G401.6 (cell line): ENCODE data around the gene SNX32.

Experiments
- FAIRE-seq: peaks from 2 replicates; lab custom pipeline; 2012; peaks lifted over from hg19 to GRCh38; lab: Jason Lieb, UNC

SNX32 gene

DNA sequence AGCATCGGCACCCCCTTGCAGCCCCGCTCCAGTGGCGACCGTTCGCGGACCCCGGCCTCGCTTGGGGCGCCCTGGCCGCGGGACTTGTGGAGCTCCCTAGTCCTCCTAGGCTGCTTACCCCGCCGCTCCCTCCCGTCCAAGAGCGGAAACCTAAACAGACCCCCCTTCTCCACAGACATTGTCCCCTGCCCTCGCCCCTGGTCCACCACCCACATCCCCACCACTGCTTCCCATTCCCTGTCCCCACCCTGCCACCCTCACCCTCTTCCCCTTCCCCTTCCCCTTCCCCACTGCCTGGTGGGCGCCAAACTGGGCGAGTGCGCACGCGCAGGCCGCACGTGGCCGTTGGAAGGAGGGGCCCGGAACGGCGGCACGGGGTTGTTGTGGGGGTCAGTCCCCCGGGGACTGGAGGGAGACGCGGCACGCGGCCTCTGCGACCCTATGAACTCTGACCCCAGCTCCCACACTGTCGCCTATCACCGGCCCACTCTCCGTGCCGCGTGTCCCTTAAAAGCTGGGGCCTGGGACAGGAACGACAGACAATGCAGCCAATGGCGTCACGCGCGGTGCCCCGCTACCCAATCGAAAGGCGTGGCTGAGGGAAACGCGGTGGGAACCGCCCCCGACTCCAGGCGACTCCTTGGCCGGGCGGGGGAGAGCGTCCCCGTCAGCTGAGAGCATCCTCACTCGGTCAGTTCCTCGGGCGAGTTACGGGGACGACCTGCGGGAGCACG lies at the start of gene SNX32:
SNX32 (plus strand) TSS at position 667 of the 734 bp plus-strand sequence. CDS start 103 bp downstream, outside the sequence.
- FAIRE-seq = no peak

DNA sequence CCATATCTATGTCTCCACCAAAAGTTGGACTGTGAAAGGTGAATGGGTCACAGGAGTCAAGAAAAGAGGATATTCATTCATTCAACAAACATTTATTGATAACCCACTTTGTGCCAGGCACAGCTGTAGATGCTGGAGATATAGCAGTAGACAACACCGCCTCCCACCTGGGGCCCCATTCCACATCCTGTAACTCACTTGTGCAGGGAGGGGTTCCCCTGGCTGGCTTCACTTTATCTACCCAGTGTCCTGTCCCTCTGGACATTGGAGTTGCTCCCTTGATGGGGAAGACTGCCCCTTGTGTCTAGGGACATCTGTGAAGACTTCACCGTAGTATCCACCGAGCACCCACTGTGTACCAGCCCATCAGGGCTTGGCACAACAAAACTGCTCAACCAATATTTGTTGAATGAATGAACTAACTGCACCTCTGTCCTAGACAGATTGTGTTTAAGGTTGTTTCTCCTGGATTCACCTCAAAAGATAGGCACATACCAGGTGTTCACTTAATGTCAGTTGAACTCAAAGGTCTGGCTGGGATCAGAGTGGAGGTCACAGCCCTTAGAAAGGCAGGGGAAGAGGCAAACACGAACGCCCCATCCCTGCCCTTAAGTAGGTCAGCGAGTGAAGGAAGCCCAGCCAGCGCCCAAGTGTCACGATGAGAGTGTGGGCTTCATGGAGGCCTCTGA lies 48.3 kb upstream of the SNX32 start:
- FAIRE-seq = no peak

DNA sequence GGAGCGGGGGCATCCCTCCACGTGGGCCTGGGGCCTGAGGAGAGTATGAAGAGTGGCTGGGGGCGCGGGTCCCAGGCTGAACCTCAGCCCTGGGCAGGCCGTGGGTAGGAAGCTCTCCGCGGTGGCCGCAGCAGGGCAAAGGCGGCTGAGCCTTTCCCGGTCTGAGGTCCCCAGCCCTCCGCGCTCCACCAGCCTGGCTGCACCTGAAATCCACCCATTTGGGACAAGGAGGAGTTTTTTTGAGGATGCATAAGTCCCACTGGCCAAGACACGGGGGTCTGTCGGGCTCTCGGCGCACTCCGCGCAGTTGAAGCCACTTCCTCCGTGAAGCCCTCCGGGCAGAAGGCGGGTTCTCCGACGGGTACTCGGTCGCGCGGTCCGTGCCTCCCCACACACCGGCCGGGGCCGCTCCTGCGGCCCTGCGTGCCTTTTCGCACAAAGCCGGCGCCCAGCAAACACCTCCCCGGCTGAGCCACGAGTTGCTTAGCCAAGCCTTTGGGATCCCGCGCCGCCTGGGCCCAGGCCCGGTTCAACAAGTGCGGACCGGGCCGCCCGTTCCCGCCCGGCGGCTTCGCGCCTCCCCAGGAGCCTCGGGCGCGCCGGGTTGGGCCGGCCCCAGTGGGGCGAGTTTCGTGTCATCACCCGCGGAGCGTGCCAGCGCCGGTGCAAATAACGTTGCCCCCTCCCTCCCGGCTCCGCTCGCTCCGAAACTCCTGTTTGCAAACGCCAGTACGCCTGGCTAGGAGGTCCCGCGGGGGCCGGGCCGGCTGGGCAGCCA lies 47.6 kb upstream of the SNX32 start:
- FAIRE-seq = no peak

DNA sequence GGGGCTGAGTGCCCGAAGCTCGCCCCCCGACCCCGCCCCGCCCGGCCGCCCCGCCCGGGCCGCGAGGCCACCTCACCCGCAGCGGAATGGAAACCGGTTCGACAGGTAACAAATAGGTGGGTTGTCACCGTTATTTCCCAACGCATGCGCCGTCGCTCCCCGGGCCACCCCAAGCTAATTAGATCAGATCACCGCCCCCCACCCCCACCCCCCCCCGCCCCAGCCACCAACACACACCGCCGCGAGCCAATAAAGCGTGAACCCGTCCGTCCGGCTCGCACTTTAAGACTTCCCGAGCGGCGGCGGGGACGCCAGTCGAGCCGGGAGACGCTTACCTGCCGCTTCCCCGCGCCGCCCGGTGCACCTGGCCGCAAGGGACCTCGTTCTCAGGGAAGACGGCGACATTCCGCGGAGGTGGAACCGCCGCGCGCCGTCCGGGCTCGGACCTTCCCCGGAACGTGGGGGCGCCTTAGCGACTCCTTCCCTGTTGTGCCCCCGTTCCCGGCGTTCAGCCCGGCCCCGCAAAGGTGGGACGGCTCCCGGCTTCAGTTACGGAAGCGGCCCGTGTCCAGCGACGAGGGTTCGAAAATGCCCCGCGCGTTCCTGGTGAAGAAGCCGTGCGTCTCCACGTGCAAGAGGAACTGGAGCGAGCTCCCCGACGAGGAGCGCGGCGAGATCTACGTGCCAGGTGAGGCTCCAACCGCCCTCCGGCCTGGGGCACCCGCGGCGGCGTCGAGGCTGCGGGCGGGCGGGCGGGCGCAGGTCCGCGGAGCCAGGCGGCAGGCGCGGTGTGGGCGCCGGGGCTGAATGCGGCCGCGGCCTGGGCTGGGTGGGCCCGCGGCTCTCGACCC lies 46.8 kb upstream of the SNX32 start, which contains the start of gene OVOL1:
OVOL1 (plus strand) TSS at position 278 of the 851 bp plus-strand sequence; CDS start at position 589, 311 bp downstream.
- FAIRE-seq = no peak

DNA sequence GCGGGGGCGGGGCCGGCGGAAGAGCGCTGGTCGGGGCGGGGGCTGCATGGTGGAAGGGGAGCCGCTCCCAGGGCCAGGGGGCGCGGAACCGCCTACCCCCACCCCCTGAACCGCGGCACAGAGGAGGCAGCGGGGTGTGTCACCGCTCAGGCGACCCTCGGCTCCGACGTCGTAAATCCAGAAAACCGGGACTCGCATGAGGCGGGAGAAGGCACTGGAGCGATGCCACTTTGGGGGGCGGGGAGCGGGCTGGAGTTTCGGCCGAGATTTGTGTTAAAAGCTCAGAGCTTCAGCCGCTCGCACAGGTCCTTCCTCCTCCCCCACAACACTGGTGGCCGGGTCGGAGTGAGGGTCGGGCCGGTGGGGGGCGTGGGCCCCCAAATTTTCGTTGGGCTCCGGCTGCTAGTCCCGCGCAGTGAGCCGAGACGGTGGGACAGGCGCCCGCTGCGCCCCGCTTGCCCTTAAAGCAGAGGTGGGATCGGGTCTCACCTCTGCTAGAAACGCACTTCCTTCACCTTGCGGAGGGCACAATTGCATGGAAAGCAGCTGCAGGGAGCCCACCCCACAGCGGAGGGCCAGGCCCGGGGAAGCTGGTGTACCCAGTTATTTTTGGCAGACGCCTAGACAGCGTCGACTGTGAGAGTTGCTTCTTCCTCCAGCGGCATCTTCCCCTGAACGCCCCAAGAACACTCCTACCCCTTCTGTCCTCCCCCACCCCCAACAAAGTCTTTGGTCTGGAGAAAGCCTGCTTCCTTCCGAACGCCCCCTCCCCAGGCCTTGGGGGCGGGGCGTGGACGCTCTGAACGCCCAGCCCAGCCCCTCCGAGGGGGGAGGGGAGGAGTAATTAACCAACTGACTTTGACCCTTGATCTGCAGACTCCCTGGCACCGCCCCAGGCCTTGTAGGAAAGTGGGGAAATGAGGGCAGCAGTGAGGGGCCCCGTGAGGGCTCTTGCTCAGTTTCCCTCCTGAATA lies 45.8 kb upstream of the SNX32 start:
- FAIRE-seq = no peak

DNA sequence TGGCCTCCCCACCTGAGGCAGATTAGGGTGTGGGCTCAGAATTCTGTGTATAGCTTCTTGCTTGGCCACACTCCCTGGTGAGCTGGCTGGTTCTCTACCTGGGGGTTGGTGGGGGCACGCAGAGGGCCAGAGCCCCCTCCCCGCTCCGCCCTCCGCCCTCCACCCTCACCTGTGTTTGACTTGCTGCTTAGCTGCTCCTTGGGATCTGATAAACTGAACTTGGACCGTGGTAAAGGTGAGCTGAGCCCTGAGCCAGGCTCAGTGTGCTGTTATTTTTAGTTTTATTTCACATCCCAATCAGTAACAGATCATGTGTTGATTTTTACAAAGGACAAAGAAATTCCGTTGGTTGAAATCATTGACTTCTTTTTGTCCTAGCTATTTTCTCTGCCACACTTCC lies 44.9 kb upstream of the SNX32 start:
- no peak for FAIRE-seq

DNA sequence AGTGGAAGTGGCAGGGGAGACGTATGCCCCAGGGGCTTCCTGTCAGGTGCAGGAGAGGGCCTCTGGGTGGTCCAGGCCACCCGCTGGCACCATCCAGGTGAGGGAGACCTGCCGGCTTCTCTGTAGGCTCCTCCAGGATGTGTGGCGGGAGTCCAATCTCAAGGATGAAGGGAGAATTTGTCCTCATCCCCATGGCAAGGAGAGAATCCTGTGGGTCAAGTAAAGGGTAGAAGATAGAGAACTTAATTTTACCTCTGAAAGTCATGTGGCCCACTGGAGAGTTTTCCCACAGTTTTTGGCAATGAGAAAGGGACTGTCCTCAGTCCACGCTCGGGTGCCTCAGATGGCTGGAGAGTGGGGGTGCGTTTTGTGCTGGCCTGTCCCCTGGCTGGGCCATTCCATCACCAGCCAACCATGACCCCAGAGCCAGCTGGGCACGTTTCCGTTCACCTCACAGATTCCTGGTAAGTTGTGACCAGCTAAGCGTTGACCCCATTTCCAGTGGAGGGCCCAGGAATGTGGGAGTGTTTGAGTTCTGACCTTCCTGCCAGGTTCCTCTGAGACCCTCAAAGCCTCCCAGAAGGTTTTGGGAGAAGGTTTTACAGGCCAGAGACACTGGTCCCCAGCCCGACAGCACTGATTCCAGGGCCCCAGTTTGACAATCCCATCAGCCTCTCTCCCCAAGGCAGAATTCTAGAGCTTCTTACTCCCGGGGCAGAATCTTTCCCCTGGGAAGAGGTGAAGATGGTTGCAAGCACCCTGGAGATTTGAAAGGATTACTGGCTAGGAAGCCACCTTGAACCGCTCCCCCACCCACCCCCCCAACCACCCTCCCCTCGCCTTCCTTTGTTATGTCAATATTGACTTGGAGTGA lies 44.3 kb upstream of the SNX32 start:
- no peak for FAIRE-seq

DNA sequence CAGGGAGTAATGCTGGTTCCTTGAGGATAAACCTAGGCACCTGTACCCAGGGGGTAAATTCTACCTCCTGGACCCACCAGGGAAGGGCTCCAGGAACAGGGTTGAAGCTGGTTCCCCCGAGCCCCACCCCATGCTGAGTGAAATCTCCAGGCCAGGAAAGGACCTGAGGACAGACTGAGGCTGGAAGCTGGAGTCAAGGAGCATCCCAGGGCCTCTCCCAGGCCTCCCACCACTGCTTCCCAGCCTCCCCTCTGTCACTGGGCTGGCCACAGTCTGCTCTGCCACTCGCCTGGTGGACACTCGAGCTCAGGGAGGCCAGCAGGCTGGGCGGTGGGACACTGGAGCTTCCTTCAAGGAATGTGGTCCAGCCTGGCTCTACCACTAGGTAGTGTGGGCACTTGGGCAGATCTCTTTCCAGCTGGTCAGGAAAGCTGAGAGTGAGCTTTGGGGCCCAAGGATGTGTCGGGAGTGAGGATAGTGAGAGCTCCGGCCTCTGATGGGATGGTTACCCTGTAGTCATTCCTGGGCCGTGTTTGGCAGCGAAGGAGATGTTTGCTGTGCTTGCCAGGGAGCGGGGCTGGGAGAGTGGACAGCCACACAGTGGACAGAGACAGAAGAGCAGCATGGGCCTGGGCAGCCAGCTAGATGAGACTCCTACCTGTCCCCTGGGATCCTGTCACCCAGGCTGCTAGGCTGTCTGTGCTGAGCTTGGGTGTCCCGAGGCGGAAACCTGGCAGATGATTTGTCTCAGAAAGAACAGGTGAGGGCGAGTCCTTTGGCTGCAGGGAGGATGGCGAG lies 43.5 kb upstream of the SNX32 start:
- no peak for FAIRE-seq

DNA sequence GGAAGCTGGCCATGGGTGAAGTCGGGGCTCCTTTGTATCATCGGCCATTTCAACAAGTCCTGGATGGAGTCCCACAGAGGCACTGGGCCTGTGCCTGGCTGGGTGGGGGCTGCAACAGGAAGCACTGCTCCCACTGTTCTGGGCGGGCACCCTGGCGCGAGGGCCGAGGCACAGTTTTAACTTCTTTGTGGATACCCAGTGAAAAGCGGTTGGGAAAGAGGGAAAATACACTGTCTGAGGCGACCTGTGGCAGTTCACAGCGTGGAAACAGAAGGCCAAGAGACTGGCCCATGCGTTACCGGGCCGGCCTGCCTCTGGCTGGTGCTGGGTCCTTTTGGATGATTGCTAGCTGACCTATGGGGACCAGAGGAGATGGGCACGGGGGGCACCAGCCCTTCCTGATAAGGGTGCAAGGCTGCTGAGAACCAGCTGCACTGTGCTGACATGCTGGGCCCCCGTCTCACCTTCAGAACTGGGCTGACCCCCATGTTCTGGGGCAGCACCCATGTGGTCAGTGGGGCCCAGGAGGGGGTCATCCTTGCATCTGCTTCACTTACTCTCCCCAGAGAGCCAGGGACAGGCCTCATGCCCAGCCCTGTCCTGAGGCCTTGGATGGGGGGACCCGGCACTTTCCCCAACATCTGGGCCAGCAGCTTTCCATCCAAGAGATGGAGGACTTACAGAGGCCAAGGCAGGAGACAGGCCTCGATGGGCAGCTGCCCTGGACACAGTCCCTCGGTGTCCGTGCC lies 42.7 kb upstream of the SNX32 start:
- FAIRE-seq = no peak

DNA sequence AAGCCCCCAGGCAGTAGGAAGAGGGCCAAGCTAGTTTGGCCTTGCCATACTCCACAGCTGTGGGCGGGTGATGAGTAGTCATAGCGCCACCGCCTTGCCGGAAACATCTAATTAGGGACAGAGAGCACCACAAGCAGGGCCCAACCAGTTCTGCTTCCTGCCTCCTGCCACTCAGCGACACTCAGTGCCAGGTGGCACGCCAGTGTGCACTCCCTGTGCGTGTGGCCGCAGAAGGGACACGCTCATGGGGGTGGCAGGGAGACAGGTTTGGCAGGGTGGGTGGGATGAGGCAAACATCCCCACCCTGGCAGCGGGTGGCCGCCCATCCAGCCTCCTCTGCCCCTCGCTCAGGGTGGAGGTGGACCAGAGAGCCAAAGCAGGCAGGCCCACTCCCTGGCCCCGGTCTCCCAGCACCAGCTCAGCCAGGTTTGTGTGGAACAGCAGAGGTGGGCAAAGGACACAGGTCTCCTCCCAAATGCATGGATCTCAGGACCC lies 42.0 kb upstream of the SNX32 start:
- FAIRE-seq = no peak

DNA sequence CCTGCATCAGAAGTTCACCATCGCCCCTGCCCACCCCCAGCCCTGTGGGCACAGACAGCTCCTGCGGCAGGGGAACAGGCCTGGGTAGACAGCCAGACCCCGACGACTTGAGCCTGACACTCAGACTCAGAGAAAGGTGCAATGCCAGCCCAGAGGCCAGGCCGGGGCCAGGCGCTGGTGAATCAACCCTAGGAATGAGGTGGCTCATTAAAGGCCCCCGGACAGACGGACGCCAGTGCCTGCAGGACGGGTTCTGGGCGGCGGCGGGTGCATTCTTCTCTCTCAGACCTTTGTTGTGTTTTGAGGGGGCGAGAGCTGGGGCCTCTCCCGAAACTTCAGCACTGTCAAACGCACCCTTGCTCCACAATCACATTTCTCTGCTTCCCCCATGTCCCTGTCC lies 41.3 kb upstream of the SNX32 start:
- no peak for FAIRE-seq

DNA sequence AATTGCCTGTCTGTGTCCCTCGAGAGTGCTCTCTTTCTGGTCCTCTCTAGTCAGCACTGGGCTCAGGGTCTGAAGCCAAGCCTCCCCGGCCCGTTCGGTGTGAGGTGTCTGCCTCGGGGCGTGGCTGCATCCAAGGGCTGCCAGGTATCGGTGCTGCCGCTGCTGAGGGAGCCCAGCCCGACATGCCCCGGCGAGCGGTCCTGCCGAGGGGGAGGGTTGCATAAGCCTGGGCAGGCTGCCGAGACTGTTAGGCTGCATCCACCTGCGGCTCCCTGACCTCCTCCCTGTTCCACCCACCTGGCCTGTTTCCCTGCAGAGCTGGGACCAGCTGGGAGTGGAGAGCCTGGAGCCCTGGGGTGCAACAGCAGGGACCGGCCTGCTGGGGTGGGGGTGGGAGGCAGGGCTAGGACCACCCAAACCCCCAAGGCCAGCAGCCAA lies 40.6 kb upstream of the SNX32 start:
- no peak for FAIRE-seq

DNA sequence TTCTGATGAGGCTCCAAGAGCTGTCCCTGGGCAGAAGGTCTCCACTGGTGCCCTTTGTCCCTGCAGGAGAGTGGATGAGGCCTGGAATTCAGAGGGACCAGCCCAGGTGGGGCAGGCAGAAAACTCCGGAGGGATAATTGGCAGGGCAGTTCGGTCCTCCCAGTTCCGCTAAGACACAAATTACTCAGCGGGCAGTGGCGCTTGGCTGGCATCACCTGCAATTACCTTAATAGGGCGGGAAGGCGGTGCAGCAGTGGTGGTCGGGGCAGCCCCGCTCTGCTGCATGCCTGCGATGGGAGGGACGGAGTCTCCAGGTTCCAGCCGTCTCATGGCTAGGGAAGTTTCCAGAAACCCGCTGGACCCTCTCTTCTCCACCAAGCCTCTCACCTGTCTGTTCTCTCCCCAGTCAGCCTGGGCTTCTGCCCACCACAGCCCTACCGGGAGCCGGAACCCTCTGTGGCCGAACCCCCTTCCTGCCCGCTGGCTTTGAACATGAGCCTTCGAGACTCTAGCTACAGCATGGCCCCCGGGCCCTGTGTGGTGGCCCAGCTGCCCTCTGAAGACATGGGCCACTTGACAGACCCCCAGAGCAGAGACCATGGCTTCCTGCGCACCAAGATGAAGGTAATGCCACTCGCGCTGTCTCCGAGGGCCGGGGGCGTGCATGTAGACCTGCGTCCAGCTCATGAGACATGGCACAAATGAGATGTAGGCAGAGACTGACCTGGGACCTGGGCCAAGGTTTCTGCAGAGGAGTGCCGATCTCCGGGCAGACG lies 40.0 kb upstream of the SNX32 start:
- no peak for FAIRE-seq

DNA sequence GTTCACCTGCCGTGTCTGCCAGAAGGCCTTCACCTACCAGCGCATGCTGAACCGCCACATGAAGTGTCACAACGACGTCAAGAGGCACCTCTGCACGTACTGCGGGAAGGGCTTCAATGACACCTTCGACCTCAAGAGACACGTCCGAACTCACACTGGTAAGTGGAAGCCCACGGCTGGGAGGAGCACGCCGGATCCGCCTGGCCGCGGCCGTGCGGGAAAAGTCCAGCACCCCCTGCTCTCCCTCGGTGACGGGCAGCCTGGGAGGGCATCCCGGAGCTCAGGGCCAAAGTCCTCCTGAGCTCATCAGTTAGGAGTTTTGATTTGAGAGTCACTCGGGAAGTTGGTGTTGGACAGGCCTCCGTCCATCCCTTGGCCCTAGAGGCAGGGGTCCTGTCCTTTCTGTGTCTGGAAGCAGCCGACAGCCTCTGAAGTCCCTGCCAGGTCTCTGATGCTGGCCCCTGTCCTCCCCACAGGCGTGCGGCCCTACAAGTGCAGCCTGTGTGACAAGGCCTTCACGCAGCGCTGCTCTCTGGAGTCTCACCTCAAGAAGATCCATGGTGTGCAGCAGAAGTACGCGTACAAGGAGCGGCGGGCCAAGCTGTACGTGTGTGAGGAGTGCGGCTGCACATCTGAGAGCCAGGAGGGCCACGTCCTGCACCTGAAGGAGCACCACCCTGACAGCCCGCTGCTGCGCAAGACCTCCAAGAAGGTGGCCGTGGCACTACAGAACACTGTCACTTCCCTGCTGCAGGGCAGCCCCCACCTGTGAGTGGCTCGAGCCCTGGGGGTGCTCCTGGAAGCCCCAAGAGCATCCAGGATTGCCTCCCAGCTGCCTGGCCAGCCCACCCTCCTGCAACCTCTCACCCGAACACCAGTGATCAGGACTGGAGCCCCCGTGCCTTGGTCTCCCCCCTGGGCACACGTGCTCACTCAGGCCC lies 38.9 kb upstream of the SNX32 start:
- no peak for FAIRE-seq

DNA sequence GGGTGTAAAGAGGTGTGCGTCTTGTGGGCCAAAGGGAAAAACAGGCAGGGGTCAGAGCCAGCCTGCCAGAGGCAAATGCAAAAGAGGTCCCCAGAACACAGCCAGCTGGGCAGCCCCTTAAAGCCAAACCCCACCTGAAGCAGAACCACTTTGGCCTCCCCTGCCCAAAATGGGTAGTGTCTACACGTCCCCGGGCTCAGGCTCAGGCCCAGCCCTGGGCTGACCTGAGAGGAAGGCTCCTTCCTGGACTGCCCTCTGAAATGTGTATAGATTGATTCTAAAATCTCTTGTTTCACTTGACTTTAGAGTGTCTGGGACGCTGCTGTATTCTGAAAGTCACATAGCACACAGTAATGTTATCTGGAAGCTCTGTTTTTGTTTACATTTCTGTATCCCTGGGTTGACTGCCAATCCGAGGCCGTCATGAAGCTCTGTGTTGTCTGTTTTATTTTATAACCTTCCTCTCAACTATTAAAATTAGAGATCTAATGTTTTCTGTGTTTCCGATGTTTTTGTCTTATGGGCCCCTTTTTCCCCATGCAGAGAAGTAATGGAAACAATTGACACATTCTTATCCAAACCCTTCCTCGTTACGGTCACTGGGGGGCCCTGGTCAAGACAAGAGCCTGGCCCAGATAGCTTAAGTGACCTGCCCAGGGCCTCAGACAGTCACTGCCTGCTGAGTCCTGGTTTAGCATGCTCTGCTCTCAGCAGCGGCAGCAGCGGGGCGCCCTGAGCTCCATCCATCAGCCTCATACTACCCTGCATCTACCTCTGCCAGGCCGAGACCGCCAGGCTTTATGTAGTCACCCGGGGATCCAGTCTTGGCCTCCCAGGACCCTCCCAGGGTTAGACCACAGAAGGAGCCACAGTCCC lies 36.8 kb upstream of the SNX32 start:
- FAIRE-seq = no peak
